T-cell (primary cell): ENCODE data around the gene BNC2. TPM values are rescaled to one million over a fixed set of nuclear protein-coding genes. Genes with fewer than 3 reads are reported as not detected.

Experiments
- ATAC-seq, 4 experiments: fragments of 200-7000 bp in 3 of 4; fragments of 150-1000 bp in 1 of 4; cut with Tn5 transposase; replicated peaks in 1 of 4; 1 replicate in 3 of 4; 2 replicates in 1 of 4; pipeline ENCODE4 v1.10.0; 2021; ENCODE audit warnings: moderate library complexity in 3 of 4, mild to moderate bottlenecking in 2 of 4, moderate number of reproducible peaks in 1 of 4
- CTCF ChIA-PET, 2 donors: fragments of 300-600 bp; sonication (Branson Sonifier 250); formaldehyde crosslinking; loops; one replicate each; lab custom pipeline; 2022; ENCODE audit warnings: antibody characterized with exemption in 2 of 2; lab: Charles Lee
- POLR2A ChIA-PET, 2 donors: fragments of 300-600 bp; sonication (Branson Sonifier 250); formaldehyde crosslinking; loops; one replicate each; lab custom pipeline; 2022; ENCODE audit warnings: antibody characterized with exemption in 2 of 2; lab: Charles Lee
- DNase-seq, 35 experiments: peaks; one replicate each; pipeline versions ENCODE4 v3.0.0 to v3.0.0-alpha.2; 2013 to 2023
- H3K27ac ChIP-seq: one replicate; pipeline ENCODE4 v1.5.1; 2013; ENCODE audit warnings: low read length
- H3K27me3 ChIP-seq, 2 experiments: replicated peaks in 1 of 2; 1 replicate in 1 of 2; 2 replicates in 1 of 2; pipeline versions ENCODE4 v1.6.1 to v1.7.0; 2013; ENCODE audit warnings: low read length in 1 of 2, mixed read lengths in 1 of 2; ENCODE audit not compliant: control insufficient read depth in 2 of 2, insufficient read depth in 2 of 2; ENCODE audit errors: extremely low read depth in 1 of 2
- H3K36me3 ChIP-seq, 2 donors: 1 replicate in 1 of 2; 2 replicates in 1 of 2; pipeline versions ENCODE4 v1.6.1 to v1.7.0; 2013; ENCODE audit warnings: low read length in 1 of 2; ENCODE audit not compliant: control insufficient read depth in 2 of 2, insufficient read depth in 1 of 2; ENCODE audit errors: extremely low read depth in 1 of 2
- H3K4me1 ChIP-seq, 2 experiments: 1 replicate in 1 of 2; 2 replicates in 1 of 2; pipeline versions ENCODE4 v1.6.1 to v1.7.0; 2013; ENCODE audit warnings: low read length in 2 of 2, mixed read lengths in 1 of 2; ENCODE audit not compliant: insufficient read depth in 2 of 2, control insufficient read depth in 1 of 2; ENCODE audit errors: extremely low read depth in 1 of 2
- H3K4me3 ChIP-seq, 2 donors: 1 replicate in 1 of 2; 2 replicates in 1 of 2; pipeline versions ENCODE4 v1.5.1 to v1.7.0; 2013; ENCODE audit warnings: mild to moderate bottlenecking in 2 of 2, low read length in 1 of 2, moderate library complexity in 1 of 2; ENCODE audit not compliant: control insufficient read depth in 1 of 2; ENCODE audit errors: extremely low read depth in 1 of 2
- H3K9me3 ChIP-seq: 2 replicates; pipeline ENCODE4 v1.7.0; 2013
- H3K27ac Mint-ChIP-seq, 2 donors: one replicate each; pipeline ENCODE4 v1.8.0; 2020 to 2021; ENCODE audit warnings: mild to moderate bottlenecking in 2 of 2, mixed read lengths in 2 of 2
- H3K27me3 Mint-ChIP-seq, 2 donors: one replicate each; pipeline ENCODE4 v1.8.0; 2021 to 2022; ENCODE audit warnings: mixed read lengths in 2 of 2
- H3K36me3 Mint-ChIP-seq: one replicate; pipeline ENCODE4 v1.8.0; 2021; ENCODE audit warnings: mixed read lengths
- H3K4me1 Mint-ChIP-seq, 3 donors: one replicate each; pipeline ENCODE4 v1.8.0; 2020 to 2022; ENCODE audit warnings: mixed read lengths in 3 of 3, mild to moderate bottlenecking in 1 of 3
- H3K4me3 Mint-ChIP-seq, 3 donors: one replicate each; pipeline ENCODE4 v1.8.0; 2020 to 2022; ENCODE audit warnings: mild to moderate bottlenecking in 3 of 3, mixed read lengths in 3 of 3, moderate library complexity in 3 of 3
- H3K9me3 Mint-ChIP-seq, 3 donors: one replicate each; pipeline ENCODE4 v1.8.0; 2020 to 2022; ENCODE audit warnings: mixed read lengths in 3 of 3
- WGBS: methylation state at CpG from one replicate; pipeline ENCODE4 v1.1.5; 2013; ENCODE audit warnings: missing lambda C conversion rate; ENCODE audit not compliant: insufficient coverage; 5-methylcytosine and 5-hydroxymethylcytosine counted together
- total RNA-seq, 35 experiments: library from RNA in 6 of 35; stranded (reverse) in 6 of 35; fragments of 120-200 nt in 1 of 35; gene quantifications; one replicate each; pipeline versions ENCODE4 v1.2.1 to v1.2.4 and lab custom pipeline; 2013 to 2026

Gene BNC2
- total RNA-seq, 5 donors from 2014 or later (not counting 1 experiment from before 2014, with no cell fraction given): 0.03 to 2.1 (median 0.57) TPM

- ATAC-seq (no peak), DNase-seq (no peak)
- H3K9me3 Mint-ChIP-seq: peaks cover 4 to 5% (median 5%) of the 10 kb centered on the region in 3 donors
- Histone ChIP-seq H3K36me3 (no peaks in the 10 kb centered on the region), H3K4me3 (no peak overlapping the region), H3K27ac (no peak overlapping the region), H3K27me3 (no peaks in the 10 kb centered on the region), H3K4me1 (no peaks in the 10 kb centered on the region), H3K9me3 (no peaks in the 10 kb centered on the region)
- H3K27me3 Mint-ChIP-seq: no peaks in the 10 kb centered on the region
- no peak overlapping the region for H3K27ac Mint-ChIP-seq
- CTCF ChIA-PET: no interaction called here
- no peak overlapping the region for H3K4me3 Mint-ChIP-seq
- H3K4me1 Mint-ChIP-seq: no peaks in the 10 kb centered on the region
- no peaks in the 10 kb centered on the region for H3K36me3 Mint-ChIP-seq
- POLR2A ChIA-PET: no interaction called here
Measured at GRCh38 chr9:16601991-16602390, 268.5 kb downstream of the BNC2 start.

- Histone ChIP-seq H3K36me3 (no peaks in the 10 kb centered on the region), H3K4me1 (no peaks in the 10 kb centered on the region), H3K27ac (no peak overlapping the region), H3K9me3 (no peaks in the 10 kb centered on the region), H3K4me3 (no peak overlapping the region), H3K27me3 (no peaks in the 10 kb centered on the region)
- no peak overlapping the region for H3K4me3 Mint-ChIP-seq
- WGBS: 79% methylated on average over 3 of the region's 3 CpGs
- peaks cover 0 to 5% (median 1%) of the 10 kb centered on the region in 3 donors for H3K9me3 Mint-ChIP-seq
- no peak overlapping the region for H3K27ac Mint-ChIP-seq
- no peaks in the 10 kb centered on the region for H3K27me3 Mint-ChIP-seq
- DNase-seq: no peak
- no peak for ATAC-seq
- no peaks in the 10 kb centered on the region for H3K36me3 Mint-ChIP-seq
- no peaks in the 10 kb centered on the region for H3K4me1 Mint-ChIP-seq
- POLR2A ChIA-PET: no interaction called here
- CTCF ChIA-PET: no interaction called here
Measured at GRCh38 chr9:16598316-16598715, 272.2 kb downstream of the BNC2 start.

GRCh38 chr9:16597136-16597535 lies 273.3 kb downstream of the BNC2 start:
- POLR2A ChIA-PET: interaction anchor here in 1 of 2 donors (0.8 kb wide), 1 partner anchor 36 kb away, joined by 3 read pairs; no protein-coding TSS in a partner anchor
- Histone ChIP-seq H3K9me3 (no peaks in the 10 kb centered on the region), H3K4me3 (no peak overlapping the region), H3K4me1 (no peaks in the 10 kb centered on the region), H3K27me3 (no peaks in the 10 kb centered on the region), H3K36me3 (no peaks in the 10 kb centered on the region), H3K27ac (no peak overlapping the region)
- Mint-ChIP-seq H3K9me3 (peaks cover 0 to 5% (median 1%) of the 10 kb centered on the region in 3 donors), H3K27ac (no peak overlapping the region), H3K36me3 (no peaks in the 10 kb centered on the region), H3K4me1 (no peaks in the 10 kb centered on the region), H3K27me3 (no peaks in the 10 kb centered on the region), H3K4me3 (no peak overlapping the region)
- CTCF ChIA-PET: no interaction called here
- no CpG with 5 or more reads among the region's 1 CpG for WGBS
- DNase-seq: no peak
- ATAC-seq: no peak

- no peaks in the 10 kb centered on the region for H3K27me3 ChIP-seq
- no peaks in the 10 kb centered on the region for H3K36me3 ChIP-seq
- ChIA-PET CTCF (no interaction called here), POLR2A (no interaction called here)
- ATAC-seq (no peak), DNase-seq (no peak)
- H3K4me1 ChIP-seq: no peaks in the 10 kb centered on the region
- no peak overlapping the region for H3K27ac ChIP-seq
- Mint-ChIP-seq H3K4me3 (no peak overlapping the region), H3K27ac (no peak overlapping the region), H3K4me1 (no peaks in the 10 kb centered on the region), H3K36me3 (no peaks in the 10 kb centered on the region), H3K9me3 (peaks cover 0 to 5% (median 0%) of the 10 kb centered on the region in 3 donors), H3K27me3 (no peaks in the 10 kb centered on the region)
- WGBS: no CpG with 5 or more reads among the region's 2 CpGs
- H3K9me3 ChIP-seq: no peaks in the 10 kb centered on the region
- no peak overlapping the region for H3K4me3 ChIP-seq
Measured at GRCh38 chr9:16595227-16595626, 275.2 kb downstream of the BNC2 start.

- Mint-ChIP-seq H3K27me3 (no peaks in the 10 kb centered on the region), H3K4me3 (no peak overlapping the region), H3K9me3 (peaks cover 0 to 5% (median 0%) of the 10 kb centered on the region in 3 donors), H3K36me3 (no peaks in the 10 kb centered on the region), H3K27ac (no peak overlapping the region), H3K4me1 (no peaks in the 10 kb centered on the region)
- H3K4me3 ChIP-seq: no peak overlapping the region
- H3K27ac ChIP-seq: no peak overlapping the region
- DNase-seq (no peak), ATAC-seq (no peak)
- POLR2A ChIA-PET: no interaction called here
- no peaks in the 10 kb centered on the region for H3K4me1 ChIP-seq
- H3K9me3 ChIP-seq: no peaks in the 10 kb centered on the region
- H3K27me3 ChIP-seq: no peaks in the 10 kb centered on the region
- CTCF ChIA-PET: interaction anchor here in 1 of 2 donors (0.6 kb wide), 1 partner anchor 95 kb away, joined by 7 read pairs; no protein-coding TSS in a partner anchor
- H3K36me3 ChIP-seq: no peaks in the 10 kb centered on the region
Measured at GRCh38 chr9:16594787-16595186, 275.7 kb downstream of the BNC2 start.

GRCh38 chr9:16593746-16594145 lies 276.7 kb downstream of the BNC2 start:
- peaks cover 0 to 5% (median 2%) of the 10 kb centered on the region in 3 donors for H3K9me3 Mint-ChIP-seq
- WGBS: no CpG with 5 or more reads among the region's 1 CpG
- CTCF ChIA-PET: no interaction called here

GRCh38 chr9:16591092-16591491 lies 279.4 kb downstream of the BNC2 start:
- DNase-seq (no peak), ATAC-seq (no peak)
- Histone ChIP-seq H3K4me1 (no peaks in the 10 kb centered on the region), H3K4me3 (no peak overlapping the region), H3K9me3 (no peaks in the 10 kb centered on the region), H3K27me3 (no peaks in the 10 kb centered on the region), H3K27ac (no peak overlapping the region), H3K36me3 (no peaks in the 10 kb centered on the region)
- no peak overlapping the region for H3K4me3 Mint-ChIP-seq
- peaks cover 0 to 13% (median 4%) of the 10 kb centered on the region in 3 donors for H3K9me3 Mint-ChIP-seq
- H3K27ac Mint-ChIP-seq: no peak overlapping the region
- H3K27me3 Mint-ChIP-seq: no peaks in the 10 kb centered on the region
- H3K4me1 Mint-ChIP-seq: no peaks in the 10 kb centered on the region
- no peaks in the 10 kb centered on the region for H3K36me3 Mint-ChIP-seq
- ChIA-PET CTCF (no interaction called here), POLR2A (no interaction called here)
- no CpG with 5 or more reads among the region's 5 CpGs for WGBS

More at GRCh38 chr9:16593746-16594145, 276.7 kb downstream of the BNC2 start:
- Mint-ChIP-seq H3K27ac (no peak overlapping the region), H3K4me3 (no peak overlapping the region), H3K36me3 (no peaks in the 10 kb centered on the region), H3K4me1 (no peaks in the 10 kb centered on the region), H3K27me3 (no peaks in the 10 kb centered on the region)
- H3K27ac ChIP-seq: no peak overlapping the region
- no peaks in the 10 kb centered on the region for H3K27me3 ChIP-seq
- no peaks in the 10 kb centered on the region for H3K36me3 ChIP-seq
- no peak for ATAC-seq
- H3K4me3 ChIP-seq: no peak overlapping the region
- H3K4me1 ChIP-seq: no peaks in the 10 kb centered on the region
- POLR2A ChIA-PET: no interaction called here
- H3K9me3 ChIP-seq: no peaks in the 10 kb centered on the region
- no peak for DNase-seq
